A549 treated with ZK216348 at 1 μM for 4 hours (cell line): ENCODE measurements around the gene TLDC2. TPM values are rescaled to one million over a fixed set of nuclear protein-coding genes. Genes with fewer than 3 reads are reported as not detected.

Experiments
- total RNA-seq: library from RNA; stranded (reverse); fragments of 200-300 nt; extraction: Qiagen RNA extraction; gene quantifications from 5 replicates; pipeline ENCODE4 v1.2.3, GENCODE V29; 2022; ENCODE audit warnings: low read depth

The TLDC2 gene
- total RNA-seq: not detected in 5 replicates

DNA sequence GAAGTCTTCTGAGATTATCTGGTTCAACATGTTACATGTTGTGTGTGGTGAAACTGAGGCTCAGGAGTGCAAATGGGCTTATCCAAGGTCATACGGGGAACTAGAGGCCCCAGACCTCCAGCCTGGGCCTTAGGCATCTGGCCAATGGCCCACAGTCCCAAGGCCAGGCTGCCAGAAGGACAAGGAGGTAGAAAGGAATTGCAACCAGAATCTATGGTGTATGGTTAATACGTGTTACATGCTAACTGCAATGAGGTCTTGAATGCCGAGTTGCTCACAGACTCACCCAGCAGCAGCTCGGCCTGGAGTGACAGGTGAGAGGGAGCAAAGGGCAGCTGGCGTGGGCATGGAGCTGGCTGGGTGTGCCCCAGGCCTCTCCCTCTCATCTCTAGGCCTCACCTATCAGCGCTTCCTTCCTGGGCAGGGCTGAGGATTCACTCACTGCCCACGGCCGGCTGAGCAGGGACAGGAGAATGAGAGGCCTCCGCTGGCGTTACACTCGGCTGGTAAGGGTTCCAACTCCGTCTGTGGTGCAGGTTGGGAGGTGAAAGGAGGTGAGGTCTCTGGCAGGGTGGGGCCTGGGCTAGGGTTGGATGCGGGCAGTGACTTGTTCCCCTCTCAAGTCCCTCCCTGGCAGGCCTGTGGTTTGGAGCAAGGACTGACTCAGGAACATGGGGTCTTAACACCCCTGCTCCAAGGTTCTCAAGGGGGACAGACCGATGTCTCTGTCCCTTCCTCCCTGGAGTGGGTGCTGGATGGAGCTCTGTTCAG, at the start of gene TLDC2:
Gene TLDC2 (plus strand): TSS at position 437 of the 771 bp plus-strand sequence. CDS start 37 bp downstream, at position 474.

Other genes with a start within 250 kb of the TLDC2 start
- gene SLA2, start 229.9 kb upstream of the TLDC2 start, total RNA-seq: 0.12 TPM in 1 of 5 replicates, not detected in the others
- 21.1 to 23.2 TPM (median 22.8 TPM) in 5 replicates for gene NDRG3, start 130.0 kb upstream of the TLDC2 start, total RNA-seq
- 21.7 to 28.1 TPM (median 24.6 TPM) in 5 replicates for gene DSN1, start 102.4 kb upstream of the TLDC2 start, total RNA-seq
- 6.5 to 7.8 TPM (median 7.4 TPM) in 5 replicates for gene SAMHD1, start 75.6 kb downstream of the TLDC2 start, total RNA-seq
- gene RBL1, start 219.9 kb downstream of the TLDC2 start, total RNA-seq: 7.5 to 10.7 TPM (median 9.9 TPM) in 5 replicates